HepG2 (cell line): ENCODE data around the gene CDCA4. TPM values are rescaled to one million over a fixed set of nuclear protein-coding genes. Genes with fewer than 3 reads are reported as not detected.
A peak's percentile ranks its signal among the peaks of the same experiment; 100 is the strongest.

Experiments used
- ATAC-seq: fragments of 200-7000 bp; cut with Tn5 transposase; 3 replicates; pipeline ENCODE4 v1.9.1; 2020; ENCODE audit warnings: mild to moderate bottlenecking, moderate library complexity
- BruUV-seq: library from RNA; stranded (reverse); fragments of 400-500 nt; replicated peaks from 2 replicates; lab custom pipeline; 2021; lab: Mats Ljungman, UMichigan
- CTCF ChIA-PET: fragments of 300-600 bp; formaldehyde crosslinking; extraction: SDS; loops from one replicate; lab custom pipeline; 2021; ENCODE audit warnings: low total read pairs, inconsistent platforms, low intra/inter-chr PET ratio; lab: Yijun Ruan, JAX
- POLR2A ChIA-PET: fragments of 350-600 bp; sonication (Branson Sonifier 250); formaldehyde crosslinking; loops from one replicate; lab custom pipeline; 2020; ENCODE audit warnings: antibody characterized with exemption, inconsistent platforms; lab: Yijun Ruan, JAX
- DNase-seq: peaks from one replicate; pipeline ENCODE4 v3.0.0-alpha.2; 2015; ENCODE audit warnings: low spot score
- FAIRE-seq: peaks from 3 replicates; lab custom pipeline; 2011; peaks lifted over from hg19 to GRCh38; lab: Jason Lieb, UNC
- H2AFZ ChIP-seq: one replicate; pipeline ENCODE4 v1.6.1; 2011; ENCODE audit warnings: low read length, inconsistent platforms
- H3K27ac ChIP-seq: fragments of 300-600 bp; 3 replicates; pipeline ENCODE4 v1.8.0; 2011; ENCODE audit warnings: mixed run types, mild to moderate bottlenecking, mixed read lengths, low read length, inconsistent platforms; ENCODE audit not compliant: insufficient read depth; ENCODE audit errors: extremely low read length
- H3K27me3 ChIP-seq, 2 experiments: fragments of 200-600 bp in 1 of 2; 2 replicates in 1 of 2; 3 replicates in 1 of 2; pipeline versions ENCODE4 v1.6.0 to v1.8.0; 2011; ENCODE audit warnings: low read length in 2 of 2, mild to moderate bottlenecking in 2 of 2, moderate library complexity in 2 of 2, inconsistent platforms in 1 of 2; ENCODE audit not compliant: insufficient read depth in 2 of 2, control insufficient read depth in 1 of 2
- H3K36me3 ChIP-seq, 2 experiments: fragments of 200-600 bp in 1 of 2; replicated peaks in 1 of 2; 2 replicates in 1 of 2; 3 replicates in 1 of 2; pipeline versions ENCODE4 v1.5.1 to v1.8.0; 2011; ENCODE audit warnings: low read length in 2 of 2, inconsistent platforms in 1 of 2; ENCODE audit not compliant: insufficient read depth in 2 of 2, control insufficient read depth in 1 of 2
- H3K4me1 ChIP-seq: 2 replicates; pipeline ENCODE4 v1.5.1; 2012; ENCODE audit warnings: low read length, inconsistent platforms; ENCODE audit not compliant: insufficient read depth
- H3K4me2 ChIP-seq: 2 replicates; pipeline ENCODE4 v1.6.0; 2011; ENCODE audit warnings: low read depth, low read length, inconsistent platforms
- H3K4me3 ChIP-seq, 3 experiments: fragments of 200-600 bp in 1 of 3; sonication (generic), shearing (Covaris generic) in 1 of 3; replicated peaks in 1 of 3; 2 replicates each; pipeline ENCODE4 v1.5.1; 2011 to 2016; ENCODE audit warnings: low read length in 3 of 3, inconsistent platforms in 2 of 3, low read depth in 2 of 3, mild to moderate bottlenecking in 2 of 3, control low read depth in 1 of 3, mixed read lengths in 1 of 3; ENCODE audit not compliant: insufficient read depth in 1 of 3
- H3K79me2 ChIP-seq: one replicate; pipeline ENCODE4 v1.6.1; 2011; ENCODE audit warnings: low read length, inconsistent platforms; ENCODE audit not compliant: insufficient read depth
- H3K9ac ChIP-seq: 2 replicates; pipeline ENCODE4 v1.6.0; 2011; ENCODE audit warnings: mild to moderate bottlenecking, low read depth, low read length, inconsistent platforms; ENCODE audit not compliant: insufficient read depth
- H3K9me3 ChIP-seq: 2 replicates; pipeline ENCODE4 v1.5.1; 2012; ENCODE audit warnings: mild to moderate bottlenecking, low read length
- H4K20me1 ChIP-seq: 2 replicates; pipeline ENCODE4 v1.6.0; 2011; ENCODE audit warnings: inconsistent platforms, mild to moderate bottlenecking, low read length, moderate library complexity; ENCODE audit not compliant: insufficient read depth
- POLR2G ChIP-seq: fragments of 200-400 bp; formaldehyde crosslinking; IDR thresholded peaks from 2 replicates; pipeline ENCODE4 v1.6.1; 2018; ENCODE audit warnings: mild to moderate bottlenecking, low read depth, low read length, moderate library complexity
- TBP ChIP-seq: sonication (generic); formaldehyde crosslinking; IDR thresholded peaks from 2 replicates; pipeline ENCODE4 v1.5.0; 2020; ENCODE audit warnings: missing genetic modification reagents
- ZBTB7B ChIP-seq: sonication (generic); formaldehyde crosslinking; IDR thresholded peaks from 2 replicates; pipeline ENCODE4 v1.4.0; 2020; ENCODE audit warnings: missing genetic modification reagents
- ZNF350 ChIP-seq: sonication (generic); formaldehyde crosslinking; IDR thresholded peaks from 2 replicates; pipeline ENCODE4 v1.4.0; 2020; ENCODE audit warnings: mild to moderate bottlenecking, low read depth, missing genetic modification reagents, borderline replicate concordance
- ZNF891 ChIP-seq: sonication (generic); formaldehyde crosslinking; IDR thresholded peaks from 2 replicates; pipeline ENCODE4 v1.5.0; 2020; ENCODE audit warnings: mild to moderate bottlenecking, missing genetic modification reagents
- WGBS: methylation state at CpG from one replicate; pipeline ENCODE4 v1.1.6; 2017; ENCODE audit warnings: low lambda C conversion rate; 5-methylcytosine and 5-hydroxymethylcytosine counted together
- in situ Hi-C: cut with HindIII; loops from 2 replicates; pipeline ENCODE4 v1.10.0; 2017; ENCODE audit warnings: low pct_unique_long_range_greater_than_20kb; ENCODE audit not compliant: extremely low pct_ligation_motif_present
- intact Hi-C: fragments of 100-400 bp; cut with micrococcal nuclease; formaldehyde crosslinking; loops from one replicate; pipeline ENCODE4 v1.10.0; 2022; ENCODE audit not compliant: unreplicated experiment
- polyA plus RNA-seq, 8 experiments: library from polyadenylated mRNA; depleted of rRNA in 3 of 8; stranded (reverse) in 7 of 8; unstranded in 1 of 8; fragments of >200 nt; fragmentation: Illumina TruSeq in 4 of 8; extraction: Trizol in 4 of 8; gene quantifications; 2 replicates each; pipeline versions ENCODE4 v1.2.1 to v1.2.3, GENCODE V29; 2011 to 2016; ENCODE audit warnings: low read depth in 4 of 8, missing spikeins in 1 of 8, mixed read lengths in 1 of 8; ENCODE audit not compliant: insufficient read depth in 1 of 8
- total RNA-seq, 5 experiments: library from RNA; depleted of rRNA; stranded (reverse); fragments of >200 nt; fragmentation: Illumina TruSeq; extraction: Trizol; gene quantifications; 2 replicates each; pipeline ENCODE4 v1.2.3, GENCODE V29; 2016; ENCODE audit warnings: low read depth in 1 of 5
- TF ChIP-seq, protein P1 (sequence below): sonication (generic); formaldehyde crosslinking; IDR thresholded peaks from 2 replicates; pipeline ENCODE4 v1.4.0; 2020; ENCODE audit warnings: low read depth, mild to moderate bottlenecking, missing genetic modification reagents
- TF ChIP-seq, protein P2 (sequence below): sonication (generic); formaldehyde crosslinking; IDR thresholded peaks from 2 replicates; pipeline ENCODE4; 2020; ENCODE audit warnings: missing genetic modification reagents, mild to moderate bottlenecking, borderline replicate concordance
- TF ChIP-seq, protein P3 (sequence below): sonication (generic); formaldehyde crosslinking; IDR thresholded peaks from 2 replicates; pipeline ENCODE4 v1.8.1; 2023; ENCODE audit warnings: mild to moderate bottlenecking, missing genetic modification reagents

Gene CDCA4
- total and polyA plus RNA-seq, 2 of the 13 experiments (the other 11 are each of a cell fraction or from before 2014, with no cell fraction given) = 19.7 to 43.1 TPM

DNA sequence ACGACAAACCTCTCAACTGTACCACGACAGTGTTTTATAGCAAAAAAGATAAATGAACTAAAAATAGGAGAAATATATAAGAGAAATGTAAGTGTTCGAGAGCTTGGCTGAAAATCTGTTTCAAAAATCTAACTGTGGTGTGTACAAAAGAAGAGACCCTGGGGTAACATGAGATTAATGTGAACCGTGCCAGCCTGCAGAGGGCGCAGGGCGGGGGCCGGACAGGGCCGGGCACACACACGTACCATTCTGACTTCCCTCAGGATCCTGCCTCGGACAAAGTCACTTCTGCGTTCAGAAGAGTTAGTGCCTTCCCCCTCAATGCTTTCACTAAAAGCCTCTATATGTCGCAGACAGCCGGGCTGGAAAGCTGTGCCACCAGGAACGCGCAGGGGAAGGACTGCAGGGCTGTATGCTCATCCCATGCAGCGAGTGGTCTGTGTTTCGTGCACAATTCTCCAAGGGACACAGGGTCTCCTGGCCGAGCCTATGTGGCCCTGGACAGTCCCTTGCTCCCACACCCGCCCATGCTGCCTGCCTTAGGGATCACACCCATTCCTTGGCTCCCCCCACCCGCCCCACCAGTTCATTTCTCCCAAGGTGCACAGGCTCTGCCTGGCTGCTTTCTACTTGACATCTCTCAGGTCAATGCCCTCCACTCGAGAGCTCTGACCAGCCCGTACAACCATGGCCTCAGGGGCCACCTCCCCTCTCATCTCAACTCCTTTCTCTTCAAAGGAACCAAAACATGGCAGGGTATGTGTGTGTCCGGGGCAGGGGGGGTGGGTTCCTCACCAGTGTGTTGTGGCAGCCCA lies 8.5 kb downstream of the CDCA4 start:
- intact Hi-C loops (no loop called here), in situ Hi-C loops (no loop called here)
- peaks cover 28% of the 10 kb centered on the region for H4K20me1 ChIP-seq
- no peak for DNase-seq
- H3K4me2 ChIP-seq = no peak overlapping the region
- H2AFZ ChIP-seq = no peak overlapping the region
- no peak for FAIRE-seq
- WGBS = 95% methylated on average over 18 of the region's 23 CpGs
- H3K4me1 ChIP-seq = peaks cover 37% of the 10 kb centered on the region
- POLR2A ChIA-PET = no interaction called here
- ATAC-seq = peak; percentile 22; the same call in 2 of the 3 replicates
- no peak overlapping the region for H3K27ac ChIP-seq
- H3K9me3 ChIP-seq = no peaks in the 10 kb centered on the region
- CTCF ChIA-PET = interaction anchor here (2.4 kb wide), 1 partner anchor 33 kb away, joined by 16 read pairs; no protein-coding TSS in a partner anchor
- H3K4me3 ChIP-seq = no peak overlapping the region
- H3K27me3 ChIP-seq = no peaks in the 10 kb centered on the region
- no peak overlapping the region for H3K9ac ChIP-seq
- H3K79me2 ChIP-seq = peaks cover 59% of the 10 kb centered on the region
- no TSS peak for BruUV-seq
- H3K36me3 ChIP-seq = peaks cover 15 to 33% of the 10 kb centered on the region in 2 experiments; a peak in 4 of 5 replicates
- TF ChIP-seq, protein P1, sequence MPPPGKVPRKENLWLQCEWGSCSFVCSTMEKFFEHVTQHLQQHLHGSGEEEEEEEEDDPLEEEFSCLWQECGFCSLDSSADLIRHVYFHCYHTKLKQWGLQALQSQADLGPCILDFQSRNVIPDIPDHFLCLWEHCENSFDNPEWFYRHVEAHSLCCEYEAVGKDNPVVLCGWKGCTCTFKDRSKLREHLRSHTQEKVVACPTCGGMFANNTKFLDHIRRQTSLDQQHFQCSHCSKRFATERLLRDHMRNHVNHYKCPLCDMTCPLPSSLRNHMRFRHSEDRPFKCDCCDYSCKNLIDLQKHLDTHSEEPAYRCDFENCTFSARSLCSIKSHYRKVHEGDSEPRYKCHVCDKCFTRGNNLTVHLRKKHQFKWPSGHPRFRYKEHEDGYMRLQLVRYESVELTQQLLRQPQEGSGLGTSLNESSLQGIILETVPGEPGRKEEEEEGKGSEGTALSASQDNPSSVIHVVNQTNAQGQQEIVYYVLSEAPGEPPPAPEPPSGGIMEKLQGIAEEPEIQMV (CRISPR knock-in tag) = no peak
- no peak for TF ChIP-seq ZBTB7B (CRISPR knock-in tag)
- TF ChIP-seq TBP (CRISPR knock-in tag) = no peak
- TF ChIP-seq, protein P2, sequence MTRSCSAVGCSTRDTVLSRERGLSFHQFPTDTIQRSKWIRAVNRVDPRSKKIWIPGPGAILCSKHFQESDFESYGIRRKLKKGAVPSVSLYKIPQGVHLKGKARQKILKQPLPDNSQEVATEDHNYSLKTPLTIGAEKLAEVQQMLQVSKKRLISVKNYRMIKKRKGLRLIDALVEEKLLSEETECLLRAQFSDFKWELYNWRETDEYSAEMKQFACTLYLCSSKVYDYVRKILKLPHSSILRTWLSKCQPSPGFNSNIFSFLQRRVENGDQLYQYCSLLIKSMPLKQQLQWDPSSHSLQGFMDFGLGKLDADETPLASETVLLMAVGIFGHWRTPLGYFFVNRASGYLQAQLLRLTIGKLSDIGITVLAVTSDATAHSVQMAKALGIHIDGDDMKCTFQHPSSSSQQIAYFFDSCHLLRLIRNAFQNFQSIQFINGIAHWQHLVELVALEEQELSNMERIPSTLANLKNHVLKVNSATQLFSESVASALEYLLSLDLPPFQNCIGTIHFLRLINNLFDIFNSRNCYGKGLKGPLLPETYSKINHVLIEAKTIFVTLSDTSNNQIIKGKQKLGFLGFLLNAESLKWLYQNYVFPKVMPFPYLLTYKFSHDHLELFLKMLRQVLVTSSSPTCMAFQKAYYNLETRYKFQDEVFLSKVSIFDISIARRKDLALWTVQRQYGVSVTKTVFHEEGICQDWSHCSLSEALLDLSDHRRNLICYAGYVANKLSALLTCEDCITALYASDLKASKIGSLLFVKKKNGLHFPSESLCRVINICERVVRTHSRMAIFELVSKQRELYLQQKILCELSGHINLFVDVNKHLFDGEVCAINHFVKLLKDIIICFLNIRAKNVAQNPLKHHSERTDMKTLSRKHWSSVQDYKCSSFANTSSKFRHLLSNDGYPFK (CRISPR knock-in tag) = no peak
- TF ChIP-seq, protein P3, sequence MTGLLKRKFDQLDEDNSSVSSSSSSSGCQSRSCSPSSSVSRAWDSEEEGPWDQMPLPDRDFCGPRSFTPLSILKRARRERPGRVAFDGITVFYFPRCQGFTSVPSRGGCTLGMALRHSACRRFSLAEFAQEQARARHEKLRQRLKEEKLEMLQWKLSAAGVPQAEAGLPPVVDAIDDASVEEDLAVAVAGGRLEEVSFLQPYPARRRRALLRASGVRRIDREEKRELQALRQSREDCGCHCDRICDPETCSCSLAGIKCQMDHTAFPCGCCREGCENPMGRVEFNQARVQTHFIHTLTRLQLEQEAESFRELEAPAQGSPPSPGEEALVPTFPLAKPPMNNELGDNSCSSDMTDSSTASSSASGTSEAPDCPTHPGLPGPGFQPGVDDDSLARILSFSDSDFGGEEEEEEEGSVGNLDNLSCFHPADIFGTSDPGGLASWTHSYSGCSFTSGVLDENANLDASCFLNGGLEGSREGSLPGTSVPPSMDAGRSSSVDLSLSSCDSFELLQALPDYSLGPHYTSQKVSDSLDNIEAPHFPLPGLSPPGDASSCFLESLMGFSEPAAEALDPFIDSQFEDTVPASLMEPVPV (CRISPR knock-in tag) = no peak
- TF ChIP-seq ZNF350 = no peak
- TF ChIP-seq POLR2G = no peak
- TF ChIP-seq ZNF891 (CRISPR knock-in tag) = no peak
